NCI-H1417 (cell line): ENCODE results near the gene TEX19.
"Not testable (repeated sequence)": the region's sequence is repeated elsewhere in the genome, so short reads cannot be mapped to it uniquely, and the experiment has no call there.

ENCODE experiments used
- DNase-seq, 3 experiments: peaks; one replicate each; lab custom pipeline; 2025; lab: John Stamatoyannopoulos, UW

Gene TEX19

GRCh38 chr17:82411396-82412053, 52.5 kb downstream of the TEX19 start:
- DNase-seq: no peak

GRCh38 chr17:82412081-82412480, 53.0 kb downstream of the TEX19 start:
- not testable (repeated sequence) for DNase-seq

DNA sequence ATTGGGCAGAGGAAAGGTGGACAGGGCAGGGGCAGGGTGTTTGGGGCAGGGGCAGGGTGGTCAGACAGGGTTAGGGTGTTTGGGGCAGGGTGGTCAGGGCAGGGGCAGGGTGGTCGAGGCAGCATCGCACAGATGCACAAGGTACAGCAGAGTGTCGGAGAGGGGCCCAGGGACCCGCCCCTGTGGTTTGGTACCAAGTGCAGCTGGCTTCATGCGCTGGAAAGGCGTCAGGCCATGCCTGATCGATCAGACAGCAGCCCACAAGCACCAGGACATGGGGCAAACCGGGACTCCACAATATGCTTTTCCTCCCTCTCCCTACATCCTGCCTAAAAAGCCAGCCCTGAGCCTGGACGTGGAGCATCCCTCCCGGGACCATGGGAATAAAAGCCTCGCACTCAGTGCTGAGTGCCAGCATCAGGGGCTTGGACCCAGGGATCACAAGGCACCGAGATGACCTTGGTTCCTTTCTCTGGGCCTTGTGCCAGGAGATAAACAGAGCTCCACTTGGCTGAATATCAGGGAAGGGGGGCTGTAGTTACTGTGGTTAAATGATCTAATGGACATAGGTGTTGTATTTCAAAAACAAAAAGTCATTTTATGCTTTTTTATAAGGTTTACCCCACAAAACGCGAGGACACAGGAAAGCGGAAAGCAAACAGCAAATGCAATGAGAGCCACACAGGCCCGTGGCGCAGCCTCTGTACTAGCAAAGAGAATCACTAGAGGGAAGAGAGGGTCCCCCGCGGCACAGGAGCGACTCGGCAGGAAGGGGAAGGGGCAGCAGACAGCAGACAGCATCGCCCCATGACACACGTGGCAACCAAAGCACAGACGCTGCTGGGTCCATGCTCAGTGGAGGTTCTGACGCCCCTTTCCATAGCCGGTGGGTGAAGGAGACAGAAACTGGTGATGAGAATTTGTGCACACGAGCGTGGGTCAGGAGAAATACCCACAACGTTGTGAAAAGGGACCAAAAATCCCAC, 53.8 kb downstream of the TEX19 start:
- DNase-seq: peak in 1 of 3 experiments; percentile 8
